HFF-Myc (cell line): ENCODE data around the gene RTP2.

Experiments
- DNase-seq: peaks from one replicate; pipeline ENCODE4 v3.0.0-alpha.2; 2011; ENCODE audit warnings: low read depth; ENCODE audit errors: extremely low read depth
- H3K4me3 ChIP-seq: replicated peaks from 2 replicates; pipeline ENCODE4 v1.5.1; 2011; ENCODE audit warnings: low read depth, mild to moderate bottlenecking, control low read depth, low read length
- CTCF ChIP-seq: IDR thresholded peaks from 2 replicates; pipeline ENCODE4 v1.5.1; 2012; ENCODE audit warnings: mild to moderate bottlenecking, low read depth, low read length, control low read depth; ENCODE audit errors: missing control alignments

Gene RTP2

GRCh38 chr3:187733371-187733770, 31.0 kb upstream of the RTP2 start:
- DNase-seq, result no peak
- H3K4me3 ChIP-seq, result no peak overlapping the region
- TF ChIP-seq CTCF, result no peak

DNA sequence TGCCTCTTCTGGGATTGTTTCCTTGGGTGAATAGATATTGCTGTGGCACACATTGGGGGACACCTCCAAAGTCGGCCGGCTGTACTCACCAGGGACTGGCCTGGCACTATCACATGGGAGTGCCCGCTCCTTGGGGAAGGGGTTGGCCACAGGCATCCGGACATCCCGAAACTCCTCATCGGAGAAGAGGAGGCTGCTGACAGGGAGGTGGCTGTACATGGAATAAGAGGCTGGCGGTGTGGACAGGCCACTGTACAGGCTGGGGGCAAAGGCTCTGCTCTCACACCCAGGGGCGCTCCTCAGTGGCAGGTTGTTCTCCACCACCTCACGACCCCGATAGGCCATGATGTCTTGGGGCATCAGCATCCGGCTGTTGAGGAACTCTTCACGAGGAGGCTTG, 27.2 kb upstream of the RTP2 start:
- H3K4me3 ChIP-seq, result no peak overlapping the region
- TF ChIP-seq CTCF, result no peak
- no peak for DNase-seq

DNA sequence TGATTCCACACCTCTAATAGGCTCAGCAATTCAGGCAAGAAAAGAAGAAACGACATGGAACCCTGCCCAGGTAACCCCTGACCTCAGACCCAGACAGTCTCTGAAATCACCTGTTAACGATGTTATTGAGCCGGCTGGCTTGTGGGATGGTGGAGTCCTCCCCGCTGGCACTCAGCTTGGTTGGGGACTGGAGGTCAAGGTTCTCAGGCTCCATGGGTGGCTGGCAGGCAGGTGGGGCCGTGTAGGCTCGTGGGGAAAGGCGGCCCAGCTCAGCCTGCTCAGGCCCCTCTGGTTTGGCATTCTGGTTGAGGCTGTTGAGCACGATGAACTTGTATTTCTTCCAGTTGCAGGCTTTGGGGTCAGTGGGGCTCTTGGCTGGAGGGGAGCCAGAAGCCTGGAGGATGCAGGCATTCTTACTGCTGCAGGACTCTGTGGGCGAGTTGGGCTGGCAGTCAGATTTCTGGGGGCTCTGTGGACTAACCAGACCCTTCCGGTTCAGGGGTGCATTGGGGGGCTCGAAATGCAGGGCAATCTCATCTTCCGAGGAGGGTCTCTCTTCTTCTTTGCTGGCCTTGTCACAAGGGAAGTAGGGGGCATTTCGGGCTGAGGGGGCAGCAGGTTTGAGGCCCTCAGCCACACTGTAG, 26.7 kb upstream of the RTP2 start:
- no peak for DNase-seq
- H3K4me3 ChIP-seq, result no peak overlapping the region
- no peak for TF ChIP-seq CTCF

- no peak overlapping the region for H3K4me3 ChIP-seq
- no peak for DNase-seq
- no peak for TF ChIP-seq CTCF
Measured at GRCh38 chr3:187728248-187728647, 25.9 kb upstream of the RTP2 start.

DNA sequence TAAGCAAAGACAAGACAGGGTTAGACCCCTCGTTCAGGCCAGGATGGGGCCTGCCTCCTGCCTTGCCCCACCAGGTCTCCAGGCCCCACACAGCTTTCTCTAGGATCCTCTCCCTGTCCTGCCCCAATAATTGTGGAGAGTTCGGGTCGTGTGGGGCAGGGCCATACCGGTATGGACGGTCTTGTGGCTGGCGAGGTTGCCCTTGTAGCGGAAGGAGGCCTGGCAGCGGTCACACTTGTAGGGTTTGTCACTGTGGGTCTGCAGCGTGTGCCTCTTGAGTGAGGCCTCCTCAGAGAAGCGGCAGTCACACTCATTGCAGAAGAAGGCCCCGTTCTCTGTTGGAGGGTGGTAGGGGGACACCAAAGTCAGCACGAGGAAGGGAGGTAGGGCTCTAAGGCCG, 24.2 kb upstream of the RTP2 start:
- no peak for DNase-seq
- no peak overlapping the region for H3K4me3 ChIP-seq
- TF ChIP-seq CTCF, result no peak

DNA sequence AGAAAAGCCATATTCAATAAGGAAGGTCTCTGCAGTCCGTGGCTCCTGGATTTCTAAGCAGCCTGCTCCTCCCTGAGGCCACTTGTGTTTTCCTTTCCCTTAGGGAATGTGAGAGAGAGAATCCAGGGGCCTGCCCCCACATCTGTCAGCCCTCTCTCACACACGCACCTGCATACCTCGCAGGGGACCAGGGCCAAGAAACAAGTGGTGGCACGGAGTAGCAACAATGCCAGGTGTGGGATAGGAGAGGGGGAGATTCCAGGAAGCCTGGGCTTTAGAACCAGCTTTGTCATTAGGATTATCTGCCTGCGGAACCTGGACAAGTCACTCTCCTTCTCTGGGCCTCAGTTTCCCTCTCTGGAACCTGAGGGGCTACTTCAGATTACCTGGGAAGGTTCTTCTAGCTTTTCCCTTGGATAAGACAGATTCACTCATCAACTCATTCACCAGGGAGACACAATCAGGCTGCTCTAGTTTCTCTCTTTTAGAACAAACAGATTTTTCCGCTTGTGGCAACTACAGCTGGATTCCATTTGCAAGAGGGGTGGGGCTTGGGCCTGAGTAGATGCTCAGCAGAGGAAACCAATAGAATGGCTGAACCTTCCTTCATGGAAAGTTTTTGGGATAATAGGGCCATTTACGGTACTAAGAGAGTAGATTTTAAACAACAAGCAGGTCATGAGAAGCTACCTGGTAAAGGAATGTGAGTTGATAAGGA, 23.5 kb upstream of the RTP2 start:
- DNase-seq, result no peak
- no peak for TF ChIP-seq CTCF
- no peak overlapping the region for H3K4me3 ChIP-seq
